Activated naive CD8-positive, alpha-beta T cell treated with anti-CD3 and anti-CD28 coated beads, Interleukin-2, amount 50 U/mL, for 24 hours (primary cell): ENCODE results near the gene OGFOD3.
"Not testable (repeated sequence)": the region's sequence is repeated elsewhere in the genome, so short reads cannot be mapped to it uniquely, and the experiment has no call there.

ENCODE experiments used
- ATAC-seq: fragments of 150-1000 bp; cut with Tn5 transposase; one replicate; pipeline ENCODE4 v1.10.0; 2021
- DNase-seq: peaks from one replicate; pipeline ENCODE4 v3.0.0; 2021
- H3K27ac Mint-ChIP-seq: one replicate; pipeline ENCODE4 v1.8.0; 2021; ENCODE audit warnings: mild to moderate bottlenecking, mixed read lengths
- H3K27me3 Mint-ChIP-seq: one replicate; pipeline ENCODE4 v1.8.0; 2021; ENCODE audit warnings: mixed read lengths
- H3K36me3 Mint-ChIP-seq: one replicate; pipeline ENCODE4 v1.8.0; 2021; ENCODE audit warnings: low read depth, mixed read lengths
- H3K4me1 Mint-ChIP-seq: one replicate; pipeline ENCODE4 v1.8.0; 2021; ENCODE audit warnings: mixed read lengths
- H3K4me3 Mint-ChIP-seq: one replicate; pipeline ENCODE4 v1.8.0; 2021; ENCODE audit warnings: mild to moderate bottlenecking, moderate library complexity, mixed read lengths
- H3K9me3 Mint-ChIP-seq: one replicate; pipeline ENCODE4 v1.8.0; 2021; ENCODE audit warnings: mixed read lengths

Gene OGFOD3

DNA sequence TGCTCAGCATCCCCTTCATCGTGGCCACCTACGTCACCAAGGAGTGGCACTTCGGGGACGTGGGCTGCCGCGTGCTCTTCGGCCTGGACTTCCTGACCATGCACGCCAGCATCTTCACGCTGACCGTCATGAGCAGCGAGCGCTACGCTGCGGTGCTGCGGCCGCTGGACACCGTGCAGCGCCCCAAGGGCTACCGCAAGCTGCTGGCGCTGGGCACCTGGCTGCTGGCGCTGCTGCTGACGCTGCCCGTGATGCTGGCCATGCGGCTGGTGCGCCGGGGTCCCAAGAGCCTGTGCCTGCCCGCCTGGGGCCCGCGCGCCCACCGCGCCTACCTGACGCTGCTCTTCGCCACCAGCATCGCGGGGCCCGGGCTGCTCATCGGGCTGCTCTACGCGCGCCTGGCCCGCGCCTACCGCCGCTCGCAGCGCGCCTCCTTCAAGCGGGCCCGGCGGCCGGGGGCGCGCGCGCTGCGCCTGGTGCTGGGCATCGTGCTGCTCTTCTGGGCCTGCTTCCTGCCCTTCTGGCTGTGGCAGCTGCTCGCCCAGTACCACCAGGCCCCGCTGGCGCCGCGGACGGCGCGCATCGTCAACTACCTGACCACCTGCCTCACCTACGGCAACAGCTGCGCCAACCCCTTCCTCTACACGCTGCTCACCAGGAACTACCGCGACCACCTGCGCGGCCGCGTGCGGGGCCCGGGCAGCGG, 43.6 kb downstream of the OGFOD3 start:
- Mint-ChIP-seq H3K9me3 (no peaks in the 10 kb centered on the region), H3K27ac (no peak overlapping the region), H3K4me1 (peaks cover 18% of the 10 kb centered on the region), H3K4me3 (no peak overlapping the region), H3K27me3 (peaks cover 49% of the 10 kb centered on the region), H3K36me3 (no peaks in the 10 kb centered on the region)
- DNase-seq, result no peak
- no peak for ATAC-seq

DNA sequence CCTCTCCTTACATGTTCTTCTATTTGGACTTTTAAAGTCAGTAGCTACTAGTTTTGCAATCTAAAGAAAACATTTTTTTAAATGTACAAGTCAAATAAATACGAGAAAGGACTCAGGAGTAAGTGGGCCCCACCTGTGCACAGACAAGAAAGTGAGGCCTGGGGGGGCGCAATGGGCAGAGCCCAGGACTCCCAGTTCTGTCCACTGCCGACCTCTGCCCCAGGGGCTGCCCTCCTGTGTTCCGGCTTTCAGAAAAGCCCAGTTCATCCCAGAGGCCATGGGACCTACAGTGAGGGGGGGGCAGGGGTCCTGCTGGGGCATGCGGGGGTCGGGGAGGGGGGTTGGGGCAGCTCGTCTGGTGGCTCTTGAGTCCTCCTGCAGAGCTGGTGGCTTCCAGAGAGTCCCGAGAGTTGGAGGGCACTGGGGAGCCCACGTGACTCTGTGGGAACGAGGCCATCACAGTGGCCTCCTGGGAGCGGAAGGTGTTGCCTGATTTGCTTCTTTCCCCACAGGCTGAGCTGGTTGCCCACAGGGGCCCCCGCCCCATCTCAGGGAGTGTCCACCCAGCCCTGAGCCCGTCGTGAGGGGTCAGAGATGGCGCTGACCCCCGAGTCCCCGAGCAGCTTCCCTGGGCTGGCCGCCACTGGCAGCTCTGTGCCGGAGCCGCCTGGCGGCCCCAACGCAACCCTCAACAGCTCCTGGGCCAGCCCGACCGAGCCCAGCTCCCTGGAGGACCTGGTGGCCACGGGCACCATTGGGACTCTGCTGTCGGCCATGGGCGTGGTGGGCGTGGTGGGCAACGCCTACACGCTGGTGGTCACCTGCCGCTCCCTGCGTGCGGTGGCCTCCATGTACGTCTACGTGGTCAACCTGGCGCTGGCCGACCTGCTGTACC, 44.4 kb downstream of the OGFOD3 start:
- Mint-ChIP-seq H3K9me3 (no peaks in the 10 kb centered on the region), H3K27me3 (peaks cover 55% of the 10 kb centered on the region), H3K27ac (no peak overlapping the region), H3K4me1 (peaks cover 18% of the 10 kb centered on the region), H3K4me3 (no peak overlapping the region), H3K36me3 (no peaks in the 10 kb centered on the region)
- ATAC-seq (no peak), DNase-seq (no peak)

DNA sequence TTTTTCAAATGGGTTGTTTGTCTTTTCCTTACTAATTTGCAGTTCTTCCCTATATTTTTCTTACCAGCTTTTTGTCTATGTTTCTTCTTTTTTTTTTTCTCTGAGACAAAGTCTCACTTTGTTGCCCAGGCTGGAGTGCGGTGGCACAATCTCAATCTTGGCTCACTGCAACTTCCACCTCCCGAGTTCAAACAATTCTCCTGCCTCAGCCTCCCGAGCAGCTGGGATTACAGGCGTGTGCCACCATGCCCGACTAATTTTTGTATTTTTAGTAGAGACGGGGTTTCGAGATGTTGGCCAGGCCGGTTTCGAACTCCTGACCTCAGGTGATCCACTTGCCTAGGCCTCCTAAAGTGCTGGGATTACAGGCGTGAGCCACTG, 45.3 kb downstream of the OGFOD3 start:
- Mint-ChIP-seq H3K4me1 (peaks cover 18% of the 10 kb centered on the region), H3K27me3 (peaks cover 52% of the 10 kb centered on the region)
- not testable (repeated sequence) for H3K27ac Mint-ChIP-seq, H3K36me3 Mint-ChIP-seq, ATAC-seq, H3K9me3 Mint-ChIP-seq, DNase-seq, H3K4me3 Mint-ChIP-seq

DNA sequence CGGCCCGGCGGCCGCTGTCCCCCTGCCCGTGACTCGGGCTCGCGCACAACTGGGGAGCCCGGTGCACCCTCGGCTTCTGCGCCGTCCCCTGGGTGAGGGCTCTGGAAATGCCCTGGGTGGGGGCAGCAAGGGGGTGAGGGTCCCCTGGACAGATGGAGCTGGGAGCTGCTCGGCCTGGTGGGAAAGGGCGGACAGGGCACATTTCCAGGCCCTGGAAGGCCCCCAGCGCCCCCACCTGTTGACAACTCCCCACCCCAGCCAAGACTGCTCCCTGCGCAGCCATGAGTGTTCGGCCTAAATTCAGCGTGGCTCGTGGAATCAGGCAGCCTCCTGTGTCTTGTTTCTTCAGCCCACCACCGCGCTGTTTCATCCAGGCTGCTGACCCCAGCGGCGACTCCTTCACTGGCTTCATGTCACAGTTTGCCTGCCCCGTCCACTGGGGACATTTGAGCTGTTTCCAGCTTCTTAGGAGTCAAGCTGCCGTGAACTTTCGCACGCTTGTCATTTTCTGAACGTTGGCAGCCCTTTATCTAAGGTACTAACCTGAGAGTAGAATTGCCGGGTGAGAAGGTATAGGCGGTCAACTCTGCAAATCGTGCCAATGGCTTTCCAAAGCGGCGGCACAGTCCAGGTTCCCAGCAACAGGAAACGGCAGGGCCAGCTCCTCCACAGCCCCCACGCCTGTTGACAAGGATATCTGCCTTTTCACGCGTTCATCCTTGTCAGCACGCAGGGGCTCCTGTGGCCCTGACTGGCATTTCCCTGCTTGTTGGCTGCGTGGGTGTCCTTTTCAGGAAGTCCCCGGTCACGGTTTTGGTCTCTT, 45.9 kb downstream of the OGFOD3 start:
- Mint-ChIP-seq H3K4me1 (peaks cover 18% of the 10 kb centered on the region), H3K36me3 (no peaks in the 10 kb centered on the region), H3K27ac (no peak overlapping the region), H3K9me3 (no peaks in the 10 kb centered on the region), H3K27me3 (peaks cover 48% of the 10 kb centered on the region), H3K4me3 (no peak overlapping the region)
- ATAC-seq, result no peak
- no peak for DNase-seq

DNA sequence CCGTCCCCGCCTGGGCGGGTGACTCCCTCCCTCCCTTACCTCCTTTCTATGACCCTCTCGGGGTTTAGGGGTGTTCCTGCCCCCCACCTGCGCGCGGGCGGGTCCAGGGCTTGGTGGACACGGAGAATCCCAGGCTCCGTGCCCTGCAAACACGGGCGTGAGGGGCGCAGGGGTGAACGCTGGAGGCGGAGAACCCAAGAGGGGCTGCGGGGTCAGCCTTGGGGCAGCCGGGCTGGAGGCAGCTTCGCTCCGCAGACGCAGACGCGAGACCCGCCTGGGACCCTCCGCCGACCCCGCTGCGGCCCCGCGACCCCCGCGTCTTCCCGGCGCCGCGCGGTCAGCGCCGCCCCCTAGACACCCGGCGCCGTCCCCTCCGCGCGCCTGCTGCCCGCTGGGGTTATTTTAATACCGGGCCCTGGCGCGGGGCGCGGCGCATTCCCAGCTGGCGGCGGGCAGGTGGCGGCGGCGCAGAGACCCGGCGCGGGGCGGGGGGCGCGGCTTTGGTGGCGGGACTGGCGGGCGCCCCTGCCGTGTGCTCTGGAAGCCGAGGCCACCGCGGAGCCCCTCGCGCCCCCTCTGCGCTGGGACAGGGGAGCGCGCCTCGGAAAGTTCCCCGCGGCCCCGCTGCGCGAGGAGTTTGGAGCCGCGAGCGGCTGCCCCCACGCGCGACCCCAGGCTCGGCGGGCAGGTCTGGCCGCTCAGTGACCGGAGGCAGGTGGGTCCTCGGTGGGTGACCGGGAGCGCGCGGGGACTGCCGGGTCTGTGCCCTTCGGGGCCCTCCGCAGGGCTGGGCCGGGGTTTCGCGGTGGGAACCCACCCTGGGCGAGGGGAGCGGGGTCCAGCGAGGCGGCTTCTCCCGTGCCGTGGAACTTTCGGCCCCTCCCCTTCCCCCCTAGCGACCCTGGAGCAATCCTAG, 46.8 kb downstream of the OGFOD3 start, which contains the start of gene UTS2R:
Gene UTS2R, plus strand, starts transcription at position 433 of the 916 bp plus-strand sequence. CDS start 2,560 bp downstream, outside the sequence.
- H3K4me3 Mint-ChIP-seq, result peak within 1 kb of the TSS; percentile 42
- peaks cover 18% of the 10 kb centered on the region for H3K4me1 Mint-ChIP-seq
- H3K36me3 Mint-ChIP-seq, result no peaks in the 10 kb centered on the region
- H3K9me3 Mint-ChIP-seq, result no peaks in the 10 kb centered on the region
- ATAC-seq (no peak), DNase-seq (no peak)
- H3K27ac Mint-ChIP-seq, result no peak within 1 kb of the TSS
- peaks cover 45% of the 10 kb centered on the region for H3K27me3 Mint-ChIP-seq

DNA sequence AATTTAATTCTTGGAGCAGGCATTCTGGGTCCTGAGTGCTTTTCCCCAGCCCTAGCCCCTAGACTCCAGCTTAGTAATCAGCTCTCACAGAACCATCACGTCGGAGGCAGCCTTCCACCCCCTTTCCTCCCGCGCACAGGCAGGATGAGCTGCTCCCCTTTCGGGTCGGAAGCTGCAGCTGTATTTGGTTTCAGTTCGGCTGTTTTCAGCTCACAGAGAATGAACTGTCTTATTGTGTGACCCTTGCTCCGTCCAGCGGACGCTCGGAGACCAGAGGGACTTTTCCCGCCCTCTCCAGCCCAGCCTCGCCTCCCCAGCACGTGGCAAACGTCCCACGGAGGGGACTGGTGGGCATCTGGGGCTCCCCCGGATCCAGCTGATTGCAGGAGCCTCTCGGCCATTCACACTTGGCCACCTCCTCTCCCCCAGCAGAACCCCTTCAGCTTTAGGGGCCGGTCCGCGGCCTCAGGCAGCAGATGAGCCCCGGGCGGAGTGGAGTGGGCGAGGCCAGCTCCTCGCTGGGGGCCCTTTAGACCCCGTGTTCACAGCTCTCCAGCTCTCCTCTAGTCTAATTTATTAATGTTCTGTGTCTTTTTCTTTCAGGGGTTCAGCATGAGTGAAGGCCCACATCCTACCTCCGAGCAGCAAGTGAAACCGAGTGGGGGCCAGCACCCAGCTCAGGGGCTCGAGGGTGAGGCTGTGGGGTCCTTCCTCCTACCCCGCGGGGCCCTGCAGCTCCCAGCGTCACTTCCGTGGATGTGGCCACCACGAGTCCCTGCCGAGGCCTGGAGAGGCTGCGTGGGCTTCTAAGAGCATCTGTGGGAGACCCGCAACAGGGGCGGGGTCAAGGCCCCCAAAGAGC, 47.7 kb downstream of the OGFOD3 start:
- ATAC-seq (no peak), DNase-seq (no peak)
- H3K36me3 Mint-ChIP-seq, result no peaks in the 10 kb centered on the region
- peak overlapping the region; percentile 42 for H3K4me3 Mint-ChIP-seq
- H3K9me3 Mint-ChIP-seq, result no peaks in the 10 kb centered on the region
- H3K4me1 Mint-ChIP-seq, result peaks cover 19% of the 10 kb centered on the region
- no peak overlapping the region for H3K27ac Mint-ChIP-seq
- H3K27me3 Mint-ChIP-seq, result peaks cover 38% of the 10 kb centered on the region

DNA sequence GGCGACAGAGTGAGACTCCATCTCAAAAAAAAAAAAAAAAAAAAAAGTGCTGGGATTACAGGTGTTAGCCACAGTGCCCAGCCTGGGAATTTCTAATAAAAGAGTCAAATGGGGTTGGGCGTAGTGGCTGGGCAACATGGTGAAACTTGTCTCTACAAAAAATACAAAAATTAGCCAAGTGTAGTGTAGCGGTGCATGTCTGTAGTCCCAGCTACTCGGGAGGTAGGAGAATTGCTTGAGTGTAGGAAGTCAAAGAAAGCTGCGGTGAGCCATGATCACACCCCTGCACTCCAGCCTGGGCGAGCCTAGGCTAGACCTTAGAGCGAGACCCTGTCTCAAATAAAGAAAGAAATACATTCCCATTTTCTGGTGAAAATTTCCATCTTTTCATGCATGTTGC, 49.2 kb downstream of the OGFOD3 start:
- Mint-ChIP-seq H3K4me3 (no peak overlapping the region), H3K4me1 (peaks cover 21% of the 10 kb centered on the region), H3K27me3 (peaks cover 35% of the 10 kb centered on the region), H3K27ac (no peak overlapping the region), H3K36me3 (no peaks in the 10 kb centered on the region), H3K9me3 (no peaks in the 10 kb centered on the region)
- ATAC-seq, result no peak
- DNase-seq, result no peak

DNA sequence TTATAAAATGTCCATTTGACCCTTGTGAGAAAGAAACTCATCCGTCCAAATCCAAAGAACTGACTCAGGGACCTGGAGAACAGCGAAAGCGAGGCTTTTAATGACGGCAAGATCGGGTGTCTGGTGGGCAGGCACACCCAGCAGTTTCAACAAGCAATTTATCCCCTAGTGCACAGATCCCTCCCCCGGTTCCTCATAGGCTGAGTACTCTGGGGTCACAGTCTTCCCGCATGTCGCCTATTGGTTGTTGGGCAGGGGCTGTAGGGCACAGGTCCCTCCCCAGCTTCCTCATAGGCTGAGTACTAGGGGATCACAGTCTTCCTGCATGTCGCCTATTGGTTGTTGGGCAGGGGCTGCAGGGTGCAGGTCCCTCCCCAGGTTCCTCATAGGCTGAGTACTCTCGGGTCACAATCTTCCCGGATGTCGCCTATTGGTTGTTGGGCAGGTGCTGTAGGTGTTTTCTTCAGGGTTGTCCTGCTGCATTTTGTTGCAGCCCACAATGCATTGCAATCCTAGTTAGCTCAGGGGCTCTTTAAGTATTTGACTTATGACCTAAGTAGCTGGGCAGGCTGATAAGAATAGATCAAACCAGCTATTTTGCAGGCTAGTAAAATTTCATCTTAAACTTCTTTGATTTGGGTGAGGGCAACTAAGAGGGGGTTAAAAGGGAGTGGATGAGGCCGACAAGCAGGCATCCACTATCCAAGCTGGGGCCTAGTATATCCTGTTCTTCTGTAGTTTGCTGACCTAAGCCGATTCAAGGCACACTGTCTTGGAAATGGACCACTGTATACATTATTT, 50.5 kb downstream of the OGFOD3 start:
- Mint-ChIP-seq H3K4me3 (no peak overlapping the region), H3K36me3 (no peaks in the 10 kb centered on the region), H3K27ac (no peak overlapping the region), H3K27me3 (peaks cover 27% of the 10 kb centered on the region), H3K9me3 (no peaks in the 10 kb centered on the region), H3K4me1 (peaks cover 18% of the 10 kb centered on the region)
- DNase-seq (no peak), ATAC-seq (peak; percentile 53)

DNA sequence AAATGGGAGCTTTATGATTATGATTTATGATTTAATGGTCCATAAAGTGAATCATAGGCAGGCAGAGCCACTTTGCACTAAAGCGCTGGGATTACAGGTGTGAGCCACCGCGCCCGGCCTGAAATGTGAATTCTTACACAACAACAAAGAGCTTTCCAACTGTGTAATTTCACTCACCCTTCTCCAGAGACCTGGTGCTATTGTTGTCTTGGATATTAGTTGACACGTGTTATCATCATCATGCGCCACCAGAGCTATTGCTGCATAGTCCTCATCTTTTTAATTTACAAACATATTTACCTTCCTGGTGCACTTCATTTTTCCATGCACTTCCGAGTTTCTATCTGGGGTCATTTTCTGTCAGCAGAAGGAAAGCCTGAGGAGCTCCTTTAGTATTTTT, 51.6 kb downstream of the OGFOD3 start:
- Mint-ChIP-seq H3K27me3 (peaks cover 22% of the 10 kb centered on the region), H3K9me3 (no peaks in the 10 kb centered on the region), H3K4me3 (no peak overlapping the region), H3K4me1 (peaks cover 12% of the 10 kb centered on the region), H3K36me3 (no peaks in the 10 kb centered on the region), H3K27ac (no peak overlapping the region)
- ATAC-seq (no peak), DNase-seq (no peak)

DNA sequence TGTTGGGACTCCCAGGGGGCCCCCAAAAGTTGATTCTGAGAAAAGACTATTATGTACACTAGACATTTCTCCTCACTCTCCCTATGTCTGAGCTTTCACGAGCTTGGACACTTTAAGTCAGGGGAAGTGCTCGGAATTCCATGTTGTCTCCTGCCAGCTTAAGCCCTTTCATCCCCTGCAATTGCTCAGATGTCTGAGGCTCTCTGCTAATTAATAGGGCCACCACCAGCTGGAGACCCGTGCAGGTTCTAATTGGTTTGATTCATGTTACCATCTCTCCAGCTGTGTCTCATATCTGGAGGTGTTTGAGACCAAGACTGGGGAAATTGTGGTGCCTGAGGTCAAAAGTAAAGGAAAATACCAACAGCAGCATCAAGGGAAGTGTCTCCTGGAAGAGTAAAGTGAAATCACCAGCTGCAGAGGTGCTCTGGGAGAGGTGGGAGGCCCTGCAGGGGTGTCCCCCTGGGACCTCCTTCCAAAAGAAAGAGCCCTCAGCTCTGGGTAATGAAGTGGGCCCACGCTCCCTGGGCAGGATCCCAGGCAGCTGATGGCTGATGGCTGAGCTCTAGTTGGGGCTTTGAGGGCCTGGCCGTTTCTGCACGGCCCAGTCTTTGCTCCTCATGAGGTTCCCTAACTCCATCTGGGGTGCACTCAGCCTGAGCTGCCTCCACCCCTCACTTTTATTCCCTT, 52.6 kb downstream of the OGFOD3 start:
- no peaks in the 10 kb centered on the region for H3K36me3 Mint-ChIP-seq
- no peak for DNase-seq
- H3K9me3 Mint-ChIP-seq, result no peaks in the 10 kb centered on the region
- peaks cover 7% of the 10 kb centered on the region for H3K4me1 Mint-ChIP-seq
- peaks cover 16% of the 10 kb centered on the region for H3K27me3 Mint-ChIP-seq
- H3K27ac Mint-ChIP-seq, result no peak overlapping the region
- H3K4me3 Mint-ChIP-seq, result no peak overlapping the region
- no peak for ATAC-seq

DNA sequence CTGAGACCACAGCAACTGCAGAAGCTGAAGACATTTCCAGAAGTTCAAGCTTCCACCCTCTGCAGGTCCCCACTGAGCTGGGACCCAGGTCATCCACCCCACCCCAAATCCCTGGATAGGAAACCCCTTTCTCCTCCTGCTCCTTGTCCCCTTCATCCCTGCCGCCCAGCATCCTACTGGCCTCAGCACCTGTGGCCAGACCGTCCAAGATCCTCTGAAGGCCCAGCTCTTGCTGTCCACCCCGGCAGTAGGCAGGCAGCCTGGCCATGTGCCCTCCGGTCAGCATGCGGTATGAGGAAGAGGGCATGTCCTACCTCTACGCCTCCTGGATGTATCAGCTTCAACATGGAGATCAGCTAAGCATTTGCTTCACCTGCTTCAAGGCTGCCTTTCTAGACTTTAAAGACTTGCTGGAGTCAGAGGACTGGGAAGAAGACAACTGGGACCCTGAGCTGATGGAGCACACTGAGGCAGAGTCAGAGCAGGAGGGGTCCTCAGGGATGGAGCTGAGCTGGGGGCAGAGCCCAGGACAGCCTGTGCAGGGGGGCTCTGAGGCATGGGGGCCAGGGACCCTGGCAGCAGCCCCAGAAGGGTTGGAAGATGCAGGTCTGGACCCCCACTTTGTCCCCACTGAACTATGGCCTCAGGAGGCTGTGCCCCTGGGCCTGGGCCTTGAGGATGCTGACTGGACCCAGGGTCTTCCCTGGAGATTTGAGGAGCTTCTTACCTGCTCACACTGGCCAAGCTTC, 56.3 kb downstream of the OGFOD3 start:
- H3K27ac Mint-ChIP-seq, result no peak overlapping the region
- DNase-seq (no peak), ATAC-seq (no peak)
- no peaks in the 10 kb centered on the region for H3K36me3 Mint-ChIP-seq
- peaks cover 10% of the 10 kb centered on the region for H3K4me1 Mint-ChIP-seq
- H3K27me3 Mint-ChIP-seq, result peaks cover 12% of the 10 kb centered on the region
- no peak overlapping the region for H3K4me3 Mint-ChIP-seq
- peaks cover 6% of the 10 kb centered on the region for H3K9me3 Mint-ChIP-seq
